HL-60 (cell line): ENCODE results near the gene GALNT9.

Source experiments
- CTCF ChIP-seq: IDR thresholded peaks from one replicate; pipeline ENCODE4 v1.5.1; 2011; ENCODE audit warnings: low read length, control low read depth, inconsistent platforms; ENCODE audit not compliant: insufficient read depth
- GABPA ChIP-seq: IDR thresholded peaks from 2 replicates; pipeline ENCODE4 v1.6.1; 2012; ENCODE audit warnings: low read depth
- POLR2AphosphoS5 ChIP-seq: IDR thresholded peaks from 2 replicates; pipeline ENCODE4 v1.6.1; 2012; ENCODE audit warnings: low read depth
- REST ChIP-seq: IDR thresholded peaks from 2 replicates; pipeline ENCODE4 v1.6.1; 2012; ENCODE audit warnings: low read depth; ENCODE audit not compliant: insufficient replicate concordance
- SPI1 ChIP-seq: IDR thresholded peaks from 2 replicates; pipeline ENCODE4 v1.6.1; 2012; ENCODE audit warnings: low read depth, mild to moderate bottlenecking, borderline replicate concordance

- TF ChIP-seq CTCF = no peak
- no peak for TF ChIP-seq POLR2AphosphoS5
- no peak for TF ChIP-seq GABPA
- no peak for TF ChIP-seq REST
- no peak for TF ChIP-seq SPI1
Measured at GRCh38 chr12:132174839-132175490, 154.4 kb downstream of the GALNT9 start.
